Peyer's patch (tissue), 4 donors: ENCODE data around the gene PITRM1. TPM values are rescaled to one million over a fixed set of nuclear protein-coding genes. Genes with fewer than 3 reads are reported as not detected.

Experiments
- DNase-seq, 3 donors: peaks; one replicate each; pipeline ENCODE4 v3.0.0-alpha.2; 2017 to 2019
- H3K27ac ChIP-seq, 4 donors: fragments of 200-600 bp; sonication (generic); one replicate each; pipeline ENCODE4 v1.5.1; 2016 to 2019
- H3K27me3 ChIP-seq, 2 donors: fragments of 200-600 bp; sonication (generic); one replicate each; pipeline ENCODE4 v1.5.1; 2019
- H3K36me3 ChIP-seq, 3 donors: fragments of 200-600 bp; sonication (generic); one replicate each; pipeline ENCODE4 v1.5.1; 2016 to 2019
- H3K4me1 ChIP-seq, 4 donors: fragments of 200-600 bp; sonication (generic); one replicate each; pipeline ENCODE4 v1.5.1; 2016 to 2019
- H3K4me3 ChIP-seq, 4 donors: fragments of 200-600 bp; sonication (generic); 1 replicate in 3 of 4; 2 replicates in 1 of 4; pipeline ENCODE4 v1.5.1; 2016 to 2019; ENCODE audit warnings: mild to moderate bottlenecking in 1 of 4
- H3K9me3 ChIP-seq, 4 donors: fragments of 200-600 bp; sonication (generic); one replicate each; pipeline ENCODE4 v1.5.1; 2016 to 2019; ENCODE audit warnings: mild to moderate bottlenecking in 1 of 4
- CTCF ChIP-seq, 6 experiments: fragments of 450-650 bp in 4 of 6; fragments of 200-600 bp in 2 of 6; sonication (generic) in 1 of 6; IDR thresholded peaks; one replicate each; pipeline ENCODE4 v1.5.1; 2017 to 2019; ENCODE audit warnings: antibody characterized with exemption in 6 of 6, mild to moderate bottlenecking in 3 of 6, moderate library complexity in 1 of 6
- POLR2A ChIP-seq, 2 donors: fragments of 450-650 bp; IDR thresholded peaks; one replicate each; pipeline ENCODE4 v1.5.1; 2017; ENCODE audit warnings: antibody characterized with exemption in 2 of 2, mild to moderate bottlenecking in 2 of 2, moderate library complexity in 2 of 2
- total RNA-seq, 4 donors: library from RNA; depleted of rRNA; stranded (reverse); fragments of >200 nt; gene quantifications; one replicate each; pipeline ENCODE4 v1.1.0, GENCODE V29; 2016

Gene PITRM1
- total RNA-seq, 4 donors from 2014 or later, result 54.5 to 71.3 (median 63.7) TPM

- Histone ChIP-seq H3K36me3 (no peaks in the 10 kb centered on the region), H3K4me1 (peaks cover 0 to 12% (median 2%) of the 10 kb centered on the region in 4 donors)
Measured at GRCh38 chr10:3201796-3202195, 29.2 kb upstream of the PITRM1 start.

GRCh38 chr10:3199488-3199887 lies 26.9 kb upstream of the PITRM1 start:
- H3K4me3 ChIP-seq, result no peak overlapping the region
- no peak for DNase-seq
- TF ChIP-seq POLR2A (IDR thresholded peaks at IDR 0.05) (no peak), CTCF (IDR thresholded peaks at IDR 0.05) (no peak)
- H3K27me3 ChIP-seq, result no peaks in the 10 kb centered on the region
- H3K27ac ChIP-seq, result no peak overlapping the region
- H3K9me3 ChIP-seq, result no peaks in the 10 kb centered on the region
- H3K36me3 ChIP-seq, result no peaks in the 10 kb centered on the region
- H3K4me1 ChIP-seq, result peaks cover 0 to 14% (median 2%) of the 10 kb centered on the region in 4 donors

More at GRCh38 chr10:3201796-3202195, 29.2 kb upstream of the PITRM1 start:
- Histone ChIP-seq H3K9me3 (no peaks in the 10 kb centered on the region), H3K27ac (no peak overlapping the region), H3K4me3 (no peak overlapping the region), H3K27me3 (no peaks in the 10 kb centered on the region)
- TF ChIP-seq CTCF (IDR thresholded peaks at IDR 0.05) (no peak), POLR2A (IDR thresholded peaks at IDR 0.05) (no peak)
- no peak for DNase-seq

DNA sequence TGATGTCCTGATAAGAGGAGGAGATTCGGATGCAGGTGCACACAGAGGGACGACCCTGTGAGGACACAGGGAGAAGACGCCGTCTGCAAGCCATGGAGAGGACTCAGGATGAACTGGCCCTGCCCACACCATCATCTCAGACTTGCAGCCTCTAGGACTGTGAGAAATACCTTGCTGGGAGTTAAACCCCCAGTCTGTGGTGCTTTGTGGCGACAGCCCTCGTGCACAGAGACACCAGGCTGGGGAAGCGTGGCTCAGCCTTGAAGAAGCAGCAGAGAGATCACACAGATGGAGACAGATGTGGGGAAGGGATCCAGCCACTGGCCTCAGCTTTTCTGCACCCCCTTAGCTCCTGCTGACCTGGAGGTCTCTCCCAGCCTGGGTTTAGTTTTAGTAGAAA lies 26.3 kb upstream of the PITRM1 start:
- no peaks in the 10 kb centered on the region for H3K27me3 ChIP-seq

DNA sequence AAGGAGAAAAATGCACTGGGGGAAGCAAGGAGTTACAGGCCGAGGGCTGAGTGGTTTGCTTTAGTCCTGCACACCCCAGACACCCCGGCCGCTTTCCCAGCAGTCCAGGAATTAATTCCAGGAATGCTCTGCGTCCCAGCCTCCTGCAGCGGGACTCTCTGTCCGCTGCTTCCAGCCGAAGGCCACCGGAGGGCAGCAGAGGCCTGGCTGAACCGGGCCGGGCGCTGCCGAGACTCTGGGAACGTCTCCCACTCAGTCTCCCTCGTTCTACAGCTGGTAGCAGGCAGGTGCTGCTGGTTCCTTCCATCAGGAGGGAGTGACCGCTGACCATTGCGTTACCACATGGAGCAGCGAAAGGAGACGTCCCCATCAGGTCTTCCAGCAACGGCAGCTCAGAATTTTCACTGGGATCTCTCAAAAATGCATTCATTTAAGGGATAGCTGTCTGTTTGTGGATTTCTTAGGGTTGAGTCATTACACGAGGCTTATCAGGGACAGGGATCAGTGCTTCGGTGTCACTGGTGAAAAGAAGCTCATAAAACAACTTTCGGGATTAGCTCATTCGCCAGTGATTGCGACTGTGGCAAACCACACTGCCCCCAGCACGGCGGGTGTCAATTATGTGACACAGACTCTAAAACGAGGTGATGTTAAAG lies 24.9 kb upstream of the PITRM1 start:
- peak; percentile 36 to 85 (median 83) for DNase-seq
- TF ChIP-seq CTCF (IDR thresholded peaks at IDR 0.05), result peak; percentile 48 to 88 (median 88)
- TF ChIP-seq POLR2A (IDR thresholded peaks at IDR 0.05), result no peak
- H3K9me3 ChIP-seq, result no peaks in the 10 kb centered on the region
- no peaks in the 10 kb centered on the region for H3K27me3 ChIP-seq
- H3K4me1 ChIP-seq, result peaks cover 0 to 24% (median 2%) of the 10 kb centered on the region in 4 donors
- peak overlapping the region in 2 of 4 donors; percentile 2 to 10 for H3K27ac ChIP-seq
- peak overlapping the region in 3 of 4 donors; percentile 15 to 32 (median 22) for H3K4me3 ChIP-seq
- no peaks in the 10 kb centered on the region for H3K36me3 ChIP-seq

More for the DNA sequence above, 26.3 kb upstream of the PITRM1 start:
- Histone ChIP-seq H3K4me3 (no peak overlapping the region), H3K36me3 (no peaks in the 10 kb centered on the region), H3K27ac (no peak overlapping the region), H3K4me1 (peaks cover 0 to 14% (median 2%) of the 10 kb centered on the region in 4 donors), H3K9me3 (no peaks in the 10 kb centered on the region)
- no peak for TF ChIP-seq CTCF (IDR thresholded peaks at IDR 0.05)
- no peak for TF ChIP-seq POLR2A (IDR thresholded peaks at IDR 0.05)
- no peak for DNase-seq

GRCh38 chr10:3196958-3197347 lies 24.4 kb upstream of the PITRM1 start:
- Histone ChIP-seq H3K27ac (peak overlapping the region in 1 of 4 donors; percentile 10), H3K4me3 (peak overlapping the region in 2 of 4 donors; percentile 15 to 32)
- no peak for DNase-seq

More at GRCh38 chr10:3196958-3197347, 24.4 kb upstream of the PITRM1 start:
- Histone ChIP-seq H3K27me3 (no peaks in the 10 kb centered on the region), H3K4me1 (peaks cover 0 to 25% (median 2%) of the 10 kb centered on the region in 4 donors), H3K36me3 (no peaks in the 10 kb centered on the region), H3K9me3 (no peaks in the 10 kb centered on the region)
- TF ChIP-seq CTCF (IDR thresholded peaks at IDR 0.05), result no peak
- TF ChIP-seq POLR2A (IDR thresholded peaks at IDR 0.05), result no peak
